K562 (cell line): ENCODE data around the gene ROBO1. TPM values are rescaled to one million over a fixed set of nuclear protein-coding genes. Genes with fewer than 3 reads are reported as not detected.

Source experiments
- ATAC-seq: fragments of 200-7000 bp; cut with Tn5 transposase; 3 replicates; pipeline ENCODE4 v1.9.1; 2020; ENCODE audit warnings: moderate library complexity
- BruUV-seq: library from RNA; stranded (reverse); fragments of 400-500 nt; replicated peaks from 2 replicates; lab custom pipeline; 2021; lab: Mats Ljungman, UMichigan
- CTCF ChIA-PET: fragments of 300-600 bp; formaldehyde crosslinking; extraction: SDS; loops from one replicate; lab custom pipeline; 2021; ENCODE audit warnings: low intra/inter-chr PET ratio; lab: Yijun Ruan, JAX
- POLR2A ChIA-PET: fragments of 300-600, 350-650 bp; sonication (Branson Sonifier 250); formaldehyde crosslinking; extraction: SDS; loops from one replicate; lab custom pipeline; 2021; ENCODE audit warnings: antibody characterized with exemption, inconsistent platforms; lab: Yijun Ruan, JAX
- DNase-seq, 4 experiments: peaks; one replicate each; pipeline versions ENCODE4 v3.0.0 to v3.0.0-alpha.2; 2011 to 2018; ENCODE audit warnings: low spot score in 3 of 4, mixed read lengths in 3 of 4; ENCODE audit errors: extremely low read depth in 1 of 4
- FAIRE-seq: peaks from 2 replicates; lab custom pipeline; 2011; peaks lifted over from hg19 to GRCh38; lab: Jason Lieb, UNC
- H2AFZ ChIP-seq: 2 replicates; pipeline ENCODE4 v1.6.0; 2011; ENCODE audit warnings: low read depth, low read length, control low read depth, inconsistent platforms
- H3K27ac ChIP-seq: fragments of 200-600 bp; 3 replicates; pipeline ENCODE4 v1.8.0; 2011; ENCODE audit warnings: low read depth, mild to moderate bottlenecking, control low read depth, inconsistent platforms, low read length, moderate library complexity, mixed read lengths; ENCODE audit errors: extremely low read depth
- H3K27me3 ChIP-seq, 2 experiments: fragments of 300-600 bp in 1 of 2; 2 replicates in 1 of 2; 3 replicates in 1 of 2; pipeline versions ENCODE4 v1.6.0 to v1.8.0; 2011; ENCODE audit warnings: inconsistent platforms in 2 of 2, low read length in 2 of 2, mild to moderate bottlenecking in 1 of 2, mixed read lengths in 1 of 2, moderate library complexity in 1 of 2; ENCODE audit not compliant: control insufficient read depth in 2 of 2, insufficient read depth in 2 of 2
- H3K36me3 ChIP-seq: fragments of 300-600 bp; 3 replicates; pipeline ENCODE4 v1.8.0; 2011; ENCODE audit warnings: mild to moderate bottlenecking, low read length, inconsistent platforms; ENCODE audit not compliant: control insufficient read depth, insufficient read depth
- H3K4me1 ChIP-seq, 2 experiments: fragments of 200-600 bp in 1 of 2; replicated peaks in 1 of 2; 2 replicates in 1 of 2; 3 replicates in 1 of 2; pipeline versions ENCODE4 v1.5.1 to v1.8.0; 2011; ENCODE audit warnings: inconsistent platforms in 2 of 2, low read length in 2 of 2, mild to moderate bottlenecking in 1 of 2, mixed read lengths in 1 of 2, moderate library complexity in 1 of 2; ENCODE audit not compliant: control insufficient read depth in 2 of 2, insufficient read depth in 2 of 2
- H3K4me2 ChIP-seq: 2 replicates; pipeline ENCODE4 v1.6.1; 2011; ENCODE audit warnings: low read length, control low read depth, inconsistent platforms, mixed read lengths; ENCODE audit not compliant: insufficient read depth
- H3K4me3 ChIP-seq: fragments of 200-600 bp; sonication (generic), shearing (Covaris generic); 2 replicates; pipeline ENCODE4 v1.5.1; 2016; ENCODE audit warnings: control low read depth, inconsistent platforms
- H3K79me2 ChIP-seq: fragments of 200-600 bp; 3 replicates; pipeline ENCODE4 v1.8.0; 2011; ENCODE audit warnings: low read length, inconsistent platforms; ENCODE audit not compliant: control insufficient read depth, insufficient read depth
- H3K9ac ChIP-seq, 2 experiments: 2 replicates each; pipeline versions ENCODE4 v1.6.0 to v1.6.1; 2011; ENCODE audit warnings: low read depth in 2 of 2, low read length in 2 of 2, control low read depth in 1 of 2, inconsistent platforms in 1 of 2, mild to moderate bottlenecking in 1 of 2, mixed read lengths in 1 of 2; ENCODE audit not compliant: insufficient read depth in 1 of 2
- H3K9me1 ChIP-seq: one replicate; pipeline ENCODE4 v1.6.0; 2011; ENCODE audit warnings: inconsistent platforms, mild to moderate bottlenecking, low read length, moderate library complexity; ENCODE audit not compliant: control insufficient read depth, insufficient read depth
- H3K9me3 ChIP-seq: replicated peaks from 2 replicates; pipeline ENCODE4 v1.5.1; 2011; ENCODE audit warnings: low read depth, low read length, inconsistent platforms; ENCODE audit not compliant: control insufficient read depth, insufficient read depth
- H4K20me1 ChIP-seq: replicated peaks from 2 replicates; pipeline ENCODE4 v1.6.1; 2011; ENCODE audit warnings: low read length, inconsistent platforms, mixed read lengths; ENCODE audit not compliant: control insufficient read depth, insufficient read depth
- BCOR ChIP-seq: fragments of 450-650 bp; IDR thresholded peaks from 2 replicates; pipeline ENCODE4 v1.6.1; 2016
- BMI1 ChIP-seq: fragments of 150-350 bp; IDR thresholded peaks from 2 replicates; pipeline ENCODE4 v1.6.1; 2014; ENCODE audit warnings: low read length
- FOXK2 ChIP-seq, 2 experiments: fragments of 450-650 bp; IDR thresholded peaks in 1 of 2; conservative IDR thresholded peaks in 1 of 2; 2 replicates each; pipeline ENCODE4 v1.6.1; 2016; ENCODE audit warnings: low read depth in 2 of 2, mild to moderate bottlenecking in 1 of 2
- GATAD2A ChIP-seq: fragments of 450-650 bp; IDR thresholded peaks from 2 replicates; pipeline ENCODE4 v1.6.1; 2017
- HDAC2 ChIP-seq: fragments of 450-650 bp; IDR thresholded peaks from 2 replicates; pipeline ENCODE4 v1.6.1; 2016; ENCODE audit warnings: mild to moderate bottlenecking
- HOXB6 ChIP-seq: fragments of 250-450 bp; sonication (Bioruptor Pico); IDR thresholded peaks from 2 replicates; pipeline ENCODE4 v1.5.1; 2022; ENCODE audit warnings: mild to moderate bottlenecking, borderline replicate concordance
- KAT2B ChIP-seq: IDR thresholded peaks from one replicate; pipeline ENCODE4 v1.6.1; 2012; ENCODE audit warnings: low read depth, mild to moderate bottlenecking, control low read depth, inconsistent platforms, low read length, moderate library complexity
- MAFF ChIP-seq: IDR thresholded peaks from 2 replicates; pipeline ENCODE4 v1.6.1; 2012; ENCODE audit warnings: low read length, improper control_type of control experiment
- MED1 ChIP-seq: sonication (generic); formaldehyde crosslinking; IDR thresholded peaks from 2 replicates; pipeline ENCODE4 v1.8.1; 2023; ENCODE audit warnings: missing genetic modification reagents, borderline replicate concordance
- NR2F6 ChIP-seq: fragments of 450-650 bp; formaldehyde crosslinking; IDR thresholded peaks from 2 replicates; pipeline ENCODE4 v1.4.0; 2020; ENCODE audit warnings: mild to moderate bottlenecking
- PRPF4 ChIP-seq: fragments of 200-400 bp; formaldehyde crosslinking; IDR thresholded peaks from one replicate; pipeline ENCODE4 v1.6.1; 2017; ENCODE audit warnings: low read length, low read depth, mild to moderate bottlenecking; ENCODE audit not compliant: insufficient read depth, poor library complexity, severe bottlenecking
- ZBED1 ChIP-seq: IDR thresholded peaks from 2 replicates; pipeline ENCODE4 v1.6.1; 2014
- ZNF717 ChIP-seq: fragments of 250-450 bp; sonication (Bioruptor Pico); IDR thresholded peaks from 2 replicates; pipeline ENCODE4 v1.5.0; 2021
- WGBS: fragments of 100-300 bp; shearing (Covaris generic); methylation state at CpG from one replicate; pipeline ENCODE4 v1.1.6; 2016; ENCODE audit warnings: low coverage, mixed read lengths; ENCODE audit not compliant: insufficient coverage; ENCODE audit errors: missing lambda C conversion rate; 5-methylcytosine and 5-hydroxymethylcytosine counted together
- in situ Hi-C: fragments of 300-500 bp; cut with MboI; formaldehyde crosslinking; loops from 4 replicates; pipeline ENCODE4 v1.15.0; 2018; ENCODE audit warnings: inconsistent platforms, mixed read lengths
- intact Hi-C: fragments of 100-400 bp; cut with micrococcal nuclease; formaldehyde crosslinking; loops from 2 replicates; pipeline ENCODE4 v1.14.2; 2022
- polyA plus RNA-seq, 8 experiments: library from polyadenylated mRNA; depleted of rRNA in 4 of 8; stranded (reverse) in 5 of 8; unstranded in 3 of 8; fragments of >200 nt; fragmentation: Nextera tagmentation in 2 of 8; fragmentation: Illumina TruSeq in 1 of 8; extraction: Ambion mirVana in 2 of 8; extraction: Trizol in 1 of 8; gene quantifications; 2 replicates each; pipeline versions ENCODE4 v1.2.1 to v1.2.3, GENCODE V29; 2011 to 2014; ENCODE audit warnings: inconsistent platforms in 1 of 8, missing spikeins in 1 of 8
- total RNA-seq, 7 experiments: library from RNA; depleted of rRNA in 6 of 7; stranded (reverse); fragments of >200 nt in 6 of 7; fragmentation: Illumina TruSeq in 2 of 7; extraction: Trizol in 2 of 7; gene quantifications; 2 replicates each; pipeline versions ENCODE4 v1.2.1 to v1.2.3, GENCODE V29; 2011 to 2021; ENCODE audit warnings: low replicate concordance in 1 of 7
- TF ChIP-seq, protein P1 (sequence below): fragments of 250-450 bp; sonication (Bioruptor Pico); IDR thresholded peaks from 2 replicates; pipeline ENCODE4 v1.8.0; 2022; ENCODE audit warnings: moderate library complexity, mild to moderate bottlenecking, inconsistent platforms
- TF ChIP-seq, protein P2 (sequence below): sonication (generic); formaldehyde crosslinking; IDR thresholded peaks from 2 replicates; pipeline ENCODE4 v1.8.1; 2023; ENCODE audit warnings: mild to moderate bottlenecking, missing genetic modification reagents, moderate library complexity

ROBO1 gene
- total and polyA plus RNA-seq, 9 of the 15 experiments (the other 6 are each of a cell fraction or from before 2014, with no cell fraction given), result 0.01 to 0.53 (median 0.17) TPM; not detected in 5

GRCh38 chr3:79729096-79729495 is 38.7 kb downstream of the ROBO1 start:
- Histone ChIP-seq H3K4me1 (no peaks in the 10 kb centered on the region), H4K20me1 (no peaks in the 10 kb centered on the region), H2AFZ (no peak overlapping the region), H3K9ac (no peak overlapping the region), H3K27me3 (no peaks in the 10 kb centered on the region), H3K36me3 (no peaks in the 10 kb centered on the region), H3K9me3 (no peaks in the 10 kb centered on the region), H3K4me2 (no peak overlapping the region), H3K9me1 (no peaks in the 10 kb centered on the region), H3K79me2 (no peaks in the 10 kb centered on the region), H3K4me3 (no peak overlapping the region), H3K27ac (no peak overlapping the region)
- TF ChIP-seq MAFF, result no peak
- TF ChIP-seq, protein P1, sequence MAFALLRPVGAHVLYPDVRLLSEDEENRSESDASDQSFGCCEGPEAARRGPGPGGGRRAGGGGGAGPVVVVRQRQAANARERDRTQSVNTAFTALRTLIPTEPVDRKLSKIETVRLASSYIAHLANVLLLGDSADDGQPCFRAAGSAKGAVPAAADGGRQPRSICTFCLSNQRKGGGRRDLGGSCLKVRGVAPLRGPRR, result no peak
- TF ChIP-seq BMI1, result no peak
- TF ChIP-seq NR2F6 (CRISPR knock-in tag), result no peak
- TF ChIP-seq MED1 (CRISPR knock-in tag), result no peak
- TF ChIP-seq, protein P2, sequence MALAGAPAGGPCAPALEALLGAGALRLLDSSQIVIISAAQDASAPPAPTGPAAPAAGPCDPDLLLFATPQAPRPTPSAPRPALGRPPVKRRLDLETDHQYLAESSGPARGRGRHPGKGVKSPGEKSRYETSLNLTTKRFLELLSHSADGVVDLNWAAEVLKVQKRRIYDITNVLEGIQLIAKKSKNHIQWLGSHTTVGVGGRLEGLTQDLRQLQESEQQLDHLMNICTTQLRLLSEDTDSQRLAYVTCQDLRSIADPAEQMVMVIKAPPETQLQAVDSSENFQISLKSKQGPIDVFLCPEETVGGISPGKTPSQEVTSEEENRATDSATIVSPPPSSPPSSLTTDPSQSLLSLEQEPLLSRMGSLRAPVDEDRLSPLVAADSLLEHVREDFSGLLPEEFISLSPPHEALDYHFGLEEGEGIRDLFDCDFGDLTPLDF, result no peak
- TF ChIP-seq KAT2B, result no peak
- TF ChIP-seq BCOR, result no peak
- no peak for TF ChIP-seq HOXB6 (CRISPR knock-in tag)
- TF ChIP-seq ZBED1, result no peak
- TF ChIP-seq ZNF717 (CRISPR knock-in tag), result no peak
- TF ChIP-seq GATAD2A, result no peak
- no peak for TF ChIP-seq HDAC2
- TF ChIP-seq FOXK2 (conservative IDR thresholded peaks at IDR 0.05 in 1 of 2, IDR thresholded peaks at IDR 0.05 in 1 of 2; ENCODE audit: low read depth in 2 of 2), result no peak
- TF ChIP-seq PRPF4, result no peak
- FAIRE-seq, result no peak
- CTCF ChIA-PET, result no interaction called here
- POLR2A ChIA-PET, result no interaction called here
- DNase-seq, result no peak
- in situ Hi-C loops (no loop called here), intact Hi-C loops (no loop called here)
- ATAC-seq, result no peak
- 0% methylated on average over 2 of the region's 2 CpGs for WGBS
- BruUV-seq, result no TSS peak
